ENCODE results near the gene GARS1. TPM values are rescaled to one million over a fixed set of nuclear protein-coding genes. Genes with fewer than 3 reads are reported as not detected.

Gene GARS1
- total and polyA plus RNA-seq, 10 donors = 41.0 to 90.1 (median 52.1) TPM

- 88 to 93% (median 90%) methylated on average over 6 to 7 of the region's 7 CpGs for WGBS, 5 donors
- no peaks in the 10 kb centered on the region for H3K27me3 ChIP-seq (replicated peaks in 1 of 7)
- peaks cover 0 to 30% (median 0%) of the 10 kb centered on the region in 6 donors for H3K36me3 ChIP-seq
- H3K4me3 ChIP-seq = no peak overlapping the region
- no peaks in the 10 kb centered on the region for H3K4me1 ChIP-seq
- TF ChIP-seq POLR2AphosphoS5 (IDR thresholded peaks at IDR 0.05) = no peak
- no peak for TF ChIP-seq CTCF (IDR thresholded peaks at IDR 0.05 in 8 of 11, conservative IDR thresholded peaks at IDR 0.05 in 3 of 11)
- TF ChIP-seq POLR2A (IDR thresholded peaks at IDR 0.05) = no peak
- intact Hi-C loops (cut with DNase I; ENCODE audit: low total_unique reads) = no loop called here
- H3K27ac ChIP-seq = no peak overlapping the region
- H3K9me3 ChIP-seq = no peaks in the 10 kb centered on the region
- DNase-seq = no peak
Observed at GRCh38 chr7:30650421-30650808, 55.7 kb downstream of the GARS1 start.

- Histone ChIP-seq H3K4me1 (no peaks in the 10 kb centered on the region), H3K36me3 (peaks cover 0 to 22% (median 0%) of the 10 kb centered on the region in 6 donors), H3K9me3 (no peaks in the 10 kb centered on the region), H3K27ac (no peak overlapping the region), H3K4me3 (no peak overlapping the region), H3K27me3 (replicated peaks in 1 of 7) (no peaks in the 10 kb centered on the region)
- DNase-seq = peak; percentile 58
- TF ChIP-seq POLR2AphosphoS5 (IDR thresholded peaks at IDR 0.05) (no peak), CTCF (IDR thresholded peaks at IDR 0.05 in 8 of 11, conservative IDR thresholded peaks at IDR 0.05 in 3 of 11) (no peak), POLR2A (IDR thresholded peaks at IDR 0.05) (no peak)
- intact Hi-C loops (cut with DNase I; ENCODE audit: low total_unique reads) = no loop called here
- 77 to 94% (median 84%) methylated on average over 7 of the region's 7 CpGs for WGBS, 5 donors
Observed at GRCh38 chr7:30652132-30652531, 57.5 kb downstream of the GARS1 start.

- 82 to 91% (median 88%) methylated on average over 14 to 19 of the region's 19 CpGs for WGBS, 5 donors
- Histone ChIP-seq H3K4me1 (no peaks in the 10 kb centered on the region), H3K9me3 (no peaks in the 10 kb centered on the region), H3K27me3 (replicated peaks in 1 of 7) (no peaks in the 10 kb centered on the region), H3K36me3 (peaks cover 0 to 13% (median 0%) of the 10 kb centered on the region in 6 donors), H3K27ac (no peak overlapping the region), H3K4me3 (no peak overlapping the region)
- intact Hi-C loops (cut with DNase I; ENCODE audit: low total_unique reads) = no loop called here
- peak; percentile 71 for DNase-seq
- no peak for TF ChIP-seq POLR2AphosphoS5 (IDR thresholded peaks at IDR 0.05)
- no peak for TF ChIP-seq POLR2A (IDR thresholded peaks at IDR 0.05)
- no peak for TF ChIP-seq CTCF (IDR thresholded peaks at IDR 0.05 in 8 of 11, conservative IDR thresholded peaks at IDR 0.05 in 3 of 11)
Observed at GRCh38 chr7:30652698-30653641, 58.3 kb downstream of the GARS1 start.
